ENCODE measurements around the gene PAPPA2. TPM values are rescaled to one million over a fixed set of nuclear protein-coding genes. Genes with fewer than 3 reads are reported as not detected.

Gene PAPPA2
- total and polyA plus RNA-seq, 9 donors = 0.01 to 0.69 (median 0.32) TPM; not detected in 4

GRCh38 chr1:176595217-176595616 lies 132.2 kb downstream of the PAPPA2 start:
- Histone ChIP-seq H3K36me3 (no peaks in the 10 kb centered on the region), H3K4me3 (no peak overlapping the region), H3K27ac (no peak overlapping the region), H3K27me3 (no peaks in the 10 kb centered on the region), H3K9me3 (no peaks in the 10 kb centered on the region), H3K4me1 (ENCODE audit: insufficient read depth) (no peaks in the 10 kb centered on the region)
- TF ChIP-seq EP300 (IDR thresholded peaks at IDR 0.05) (no peak), POLR2A (IDR thresholded peaks at IDR 0.05) (no peak), CTCF (IDR thresholded peaks at IDR 0.05) (no peak)
- 89 to 94% (median 91%) methylated on average over 16 of the region's 16 CpGs for WGBS, 3 donors
- intact Hi-C loops (cut with DNase I) = no loop called here
- no peak for DNase-seq

GRCh38 chr1:176601348-176601747 lies 138.4 kb downstream of the PAPPA2 start:
- Histone ChIP-seq H3K36me3 (no peaks in the 10 kb centered on the region), H3K4me1 (ENCODE audit: insufficient read depth) (no peaks in the 10 kb centered on the region), H3K4me3 (no peak overlapping the region), H3K27ac (no peak overlapping the region), H3K27me3 (no peaks in the 10 kb centered on the region), H3K9me3 (no peaks in the 10 kb centered on the region)
- WGBS, 3 donors = 41 to 63% (median 55%) methylated on average over 3 of the region's 3 CpGs
- intact Hi-C loops (cut with DNase I) = no loop called here
- DNase-seq = no peak
- TF ChIP-seq EP300 (IDR thresholded peaks at IDR 0.05) = no peak
- no peak for TF ChIP-seq POLR2A (IDR thresholded peaks at IDR 0.05)
- TF ChIP-seq CTCF (IDR thresholded peaks at IDR 0.05) = no peak

- no peaks in the 10 kb centered on the region for H3K9me3 ChIP-seq
- no peak for DNase-seq
- intact Hi-C loops (cut with DNase I) = no loop called here
- WGBS, 3 donors = 37 to 43% (median 40%) methylated on average over 5 of the region's 5 CpGs
- H3K4me1 ChIP-seq (ENCODE audit: insufficient read depth) = no peaks in the 10 kb centered on the region
- H3K36me3 ChIP-seq = no peaks in the 10 kb centered on the region
- TF ChIP-seq POLR2A (IDR thresholded peaks at IDR 0.05) (no peak), EP300 (IDR thresholded peaks at IDR 0.05) (no peak), CTCF (IDR thresholded peaks at IDR 0.05) (no peak)
- no peaks in the 10 kb centered on the region for H3K27me3 ChIP-seq
- no peak overlapping the region for H3K4me3 ChIP-seq
- H3K27ac ChIP-seq = no peak overlapping the region
Observed at GRCh38 chr1:176602388-176603004, 139.5 kb downstream of the PAPPA2 start.

- intact Hi-C loops (cut with DNase I) = no loop called here
- H3K36me3 ChIP-seq = no peaks in the 10 kb centered on the region
- no peak for DNase-seq
- H3K27me3 ChIP-seq = no peaks in the 10 kb centered on the region
- TF ChIP-seq EP300 (IDR thresholded peaks at IDR 0.05) (no peak), POLR2A (IDR thresholded peaks at IDR 0.05) (no peak), CTCF (IDR thresholded peaks at IDR 0.05) (no peak)
- H3K4me3 ChIP-seq = no peak overlapping the region
- 90 to 92% (median 91%) methylated on average over 1 of the region's 1 CpG for whole genome bisulfite sequencing, 3 donors
- no peak overlapping the region for H3K27ac ChIP-seq
- H3K4me1 ChIP-seq (ENCODE audit: insufficient read depth) = no peaks in the 10 kb centered on the region
- no peaks in the 10 kb centered on the region for H3K9me3 ChIP-seq
Observed at GRCh38 chr1:176603696-176604095, 140.7 kb downstream of the PAPPA2 start.
